HEK293 (cell line): ENCODE data around the gene SH2B2.

ENCODE experiments used
- CTCF ChIP-seq: fragments of 450-650 bp; formaldehyde crosslinking; IDR thresholded peaks from 2 replicates; pipeline ENCODE4 v1.5.1; 2016; ENCODE audit warnings: missing biosample characterization, missing genetic modification characterization
- KLF8 ChIP-seq: fragments of 450-650 bp; formaldehyde crosslinking; IDR thresholded peaks from 2 replicates; pipeline ENCODE4 v1.5.1; 2016; ENCODE audit warnings: missing biosample characterization, missing genetic modification characterization
- YY1 ChIP-seq: fragments of 450-650 bp; formaldehyde crosslinking; IDR thresholded peaks from 2 replicates; pipeline ENCODE4 v1.5.1; 2018; ENCODE audit warnings: missing biosample characterization, missing genetic modification characterization
- ZNF211 ChIP-seq: fragments of 450-650 bp; formaldehyde crosslinking; IDR thresholded peaks from 2 replicates; pipeline ENCODE4 v1.5.1; 2016; ENCODE audit warnings: low read depth, missing biosample characterization, missing genetic modification characterization
- ZNF274 ChIP-seq, 2 experiments: fragments of 200-500 bp in 1 of 2; fragments of 450-650 bp in 1 of 2; sonication (Bioruptor generic) in 1 of 2; formaldehyde crosslinking in 1 of 2; IDR thresholded peaks; 2 replicates each; pipeline versions ENCODE4 v1.5.1 to v1.6.1; 2014 to 2016; ENCODE audit warnings: borderline replicate concordance in 1 of 2, inconsistent platforms in 1 of 2, low read length in 1 of 2, missing biosample characterization in 1 of 2, missing genetic modification characterization in 1 of 2
- ZNF280D ChIP-seq: fragments of 450-650 bp; formaldehyde crosslinking; IDR thresholded peaks from 2 replicates; pipeline ENCODE4 v1.5.1; 2016; ENCODE audit warnings: missing biosample characterization, missing genetic modification characterization

- TF ChIP-seq CTCF (tag by site-specific recombination) (no peak), YY1 (tag by site-specific recombination) (no peak), ZNF274 (IDR thresholded peaks at IDR 0.05; ENCODE audit: low read length) (no peak), ZNF274 (tag by site-specific recombination; IDR thresholded peaks at IDR 0.05; ENCODE audit: borderline replicate concordance) (no peak), ZNF280D (tag by site-specific recombination) (no peak), KLF8 (tag by site-specific recombination) (no peak), ZNF211 (tag by site-specific recombination) (no peak)
Measured at GRCh38 chr7:102326157-102326889, 39.7 kb downstream of the SH2B2 start.
